ENCODE results near the gene PHKG1. TPM values are rescaled to one million over a fixed set of nuclear protein-coding genes. Genes with fewer than 3 reads are reported as not detected.
A peak's percentile ranks its signal among the peaks of the same experiment; 100 is the strongest.
"Not testable (repeated sequence)": the region's sequence is repeated elsewhere in the genome, so short reads cannot be mapped to it uniquely, and the experiment has no call there.

Gene PHKG1
- total RNA-seq, 3 donors from 2014 or later (not counting 1 experiment from before 2014, with no cell fraction given), result 4.9 to 5.6 (median 5.0) TPM

DNA sequence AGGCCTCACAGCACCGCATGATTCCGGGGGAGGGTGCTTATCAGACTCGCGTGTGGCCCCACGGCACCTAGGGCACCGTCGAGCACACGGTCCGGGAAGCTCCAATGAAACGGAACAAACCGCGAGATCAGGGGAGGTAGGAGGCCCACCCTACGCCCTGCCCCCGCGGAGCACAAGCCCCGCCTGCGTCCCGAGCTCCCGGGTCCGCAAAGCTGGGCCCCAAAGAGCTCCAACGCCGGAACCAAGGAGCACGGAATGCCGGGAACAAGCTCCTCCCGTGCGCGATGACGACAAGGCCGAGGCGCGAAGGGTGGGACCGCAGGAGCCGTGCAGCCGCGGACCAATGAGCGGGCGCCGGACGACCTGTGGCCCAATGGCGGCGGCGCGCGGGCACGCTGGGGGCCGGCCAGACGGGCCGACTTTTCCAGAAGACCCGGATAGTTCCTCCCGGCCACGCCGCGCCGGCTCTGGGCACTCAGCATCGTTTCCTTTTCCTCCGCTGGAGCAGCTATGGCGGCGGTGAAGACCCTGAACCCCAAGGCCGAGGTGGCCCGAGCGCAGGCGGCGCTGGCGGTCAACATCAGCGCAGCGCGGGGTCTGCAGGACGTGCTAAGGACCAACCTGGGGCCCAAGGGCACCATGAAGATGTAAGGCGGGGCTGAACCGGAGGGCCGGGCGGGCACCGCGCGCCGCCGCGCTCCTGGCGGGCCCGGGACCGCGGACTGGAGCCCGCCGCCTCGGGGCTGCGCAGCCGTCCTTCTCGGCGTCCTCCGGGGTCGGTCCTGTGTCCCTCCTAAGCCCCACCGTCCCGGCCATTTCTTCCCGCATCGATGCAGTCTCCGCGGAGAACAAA is 41.2 kb downstream of the PHKG1 start, which contains the start of the genes CCT6A and PSPH:
TSS of gene CCT6A (plus strand) at position 427 of the 853 bp plus-strand sequence. CDS start at position 511, 84 bp downstream.
TSS of gene PSPH (minus strand) at position 106 of the 853 bp plus-strand sequence. CDS start 30,232 bp downstream, outside the sequence.
- peak; percentile 94 to 98 (median 96) for ATAC-seq
- peak within 1 kb of the TSS; percentile 83 to 93 for H3K27ac Mint-ChIP-seq
- H3K27ac ChIP-seq (ENCODE audit: low read length), result peak within 1 kb of the TSS; percentile 71
- peak within 1 kb of the TSS; percentile 74 for H3K4me3 ChIP-seq (ENCODE audit: low read length)
- H3K4me3 Mint-ChIP-seq, result peak within 1 kb of the TSS; percentile 88
- no peaks in the 10 kb centered on the region for H3K27me3 ChIP-seq (ENCODE audit: control insufficient read depth, insufficient read depth, low read length)
- DNase-seq, result peak; percentile 86 to 94
- peaks cover 26% of the 10 kb centered on the region for H3K36me3 ChIP-seq (ENCODE audit: control insufficient read depth, insufficient read depth, low read length)
- WGBS (ENCODE audit: insufficient coverage), result under 1% methylated on average over 97 of the region's 97 CpGs
- H3K4me1 ChIP-seq (ENCODE audit: control insufficient read depth, insufficient read depth, low read length), result peaks cover 27% of the 10 kb centered on the region
- no peaks in the 10 kb centered on the region for H3K36me3 Mint-ChIP-seq
- no peaks in the 10 kb centered on the region for H3K9me3 Mint-ChIP-seq
- peaks cover 4 to 18% of the 10 kb centered on the region in 2 donors for H3K4me1 Mint-ChIP-seq
- intact Hi-C loops (cut with micrococcal nuclease), result loop anchor here (1.0 to 10.0 kb wide), 3 partner anchors 13 to 477 kb away; partner anchors contain the start of genes CHCHD2, SUMF2 and VOPP1
- H3K9me3 ChIP-seq (ENCODE audit: control insufficient read depth, insufficient read depth, low read length), result no peaks in the 10 kb centered on the region
- TF ChIP-seq, protein P1, sequence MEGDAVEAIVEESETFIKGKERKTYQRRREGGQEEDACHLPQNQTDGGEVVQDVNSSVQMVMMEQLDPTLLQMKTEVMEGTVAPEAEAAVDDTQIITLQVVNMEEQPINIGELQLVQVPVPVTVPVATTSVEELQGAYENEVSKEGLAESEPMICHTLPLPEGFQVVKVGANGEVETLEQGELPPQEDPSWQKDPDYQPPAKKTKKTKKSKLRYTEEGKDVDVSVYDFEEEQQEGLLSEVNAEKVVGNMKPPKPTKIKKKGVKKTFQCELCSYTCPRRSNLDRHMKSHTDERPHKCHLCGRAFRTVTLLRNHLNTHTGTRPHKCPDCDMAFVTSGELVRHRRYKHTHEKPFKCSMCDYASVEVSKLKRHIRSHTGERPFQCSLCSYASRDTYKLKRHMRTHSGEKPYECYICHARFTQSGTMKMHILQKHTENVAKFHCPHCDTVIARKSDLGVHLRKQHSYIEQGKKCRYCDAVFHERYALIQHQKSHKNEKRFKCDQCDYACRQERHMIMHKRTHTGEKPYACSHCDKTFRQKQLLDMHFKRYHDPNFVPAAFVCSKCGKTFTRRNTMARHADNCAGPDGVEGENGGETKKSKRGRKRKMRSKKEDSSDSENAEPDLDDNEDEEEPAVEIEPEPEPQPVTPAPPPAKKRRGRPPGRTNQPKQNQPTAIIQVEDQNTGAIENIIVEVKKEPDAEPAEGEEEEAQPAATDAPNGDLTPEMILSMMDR (IDR thresholded peaks at IDR 0.05), result no peak
- H3K27me3 Mint-ChIP-seq (ENCODE audit: low read depth in 2 of 2), result no peaks in the 10 kb centered on the region

DNA sequence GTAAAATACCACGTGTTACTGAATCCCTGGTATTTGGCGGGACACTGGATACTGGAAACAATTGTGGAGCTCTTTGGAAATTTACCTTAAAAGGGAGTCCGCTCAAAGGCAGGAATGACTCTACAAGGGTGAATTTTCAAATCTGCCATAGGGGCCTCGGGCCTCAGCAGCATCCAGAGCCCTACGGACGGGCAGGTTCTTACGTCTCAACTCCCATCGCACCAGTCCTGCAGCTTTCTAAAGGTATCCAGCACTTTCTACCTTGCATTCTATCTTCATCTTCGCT is 41.8 kb downstream of the PHKG1 start:
- no peaks in the 10 kb centered on the region for H3K27me3 Mint-ChIP-seq (ENCODE audit: low read depth in 2 of 2)
- H3K4me3 ChIP-seq (ENCODE audit: low read length), result peak overlapping the region; percentile 74
- H3K27ac ChIP-seq (ENCODE audit: low read length), result peak overlapping the region; percentile 71
- H3K9me3 Mint-ChIP-seq, result no peaks in the 10 kb centered on the region
- H3K27me3 ChIP-seq (ENCODE audit: control insufficient read depth, insufficient read depth, low read length), result no peaks in the 10 kb centered on the region
- peaks cover 20% of the 10 kb centered on the region for H3K36me3 ChIP-seq (ENCODE audit: control insufficient read depth, insufficient read depth, low read length)
- DNase-seq, result no peak
- peak overlapping the region; percentile 83 to 93 for H3K27ac Mint-ChIP-seq
- TF ChIP-seq, protein P1 (IDR thresholded peaks at IDR 0.05), result no peak
- WGBS (ENCODE audit: insufficient coverage), result 2% methylated on average over 9 of the region's 9 CpGs
- intact Hi-C loops (cut with micrococcal nuclease), result loop anchor here (1.0 to 10.0 kb wide), 3 partner anchors 13 to 476 kb away; partner anchors contain the start of genes CHCHD2, SUMF2 and VOPP1
- H3K4me1 ChIP-seq (ENCODE audit: control insufficient read depth, insufficient read depth, low read length), result peaks cover 27% of the 10 kb centered on the region
- H3K9me3 ChIP-seq (ENCODE audit: control insufficient read depth, insufficient read depth, low read length), result no peaks in the 10 kb centered on the region
- peak overlapping the region; percentile 88 for H3K4me3 Mint-ChIP-seq
- no peak for ATAC-seq
- no peaks in the 10 kb centered on the region for H3K36me3 Mint-ChIP-seq
- peaks cover 4 to 18% of the 10 kb centered on the region in 2 donors for H3K4me1 Mint-ChIP-seq

DNA sequence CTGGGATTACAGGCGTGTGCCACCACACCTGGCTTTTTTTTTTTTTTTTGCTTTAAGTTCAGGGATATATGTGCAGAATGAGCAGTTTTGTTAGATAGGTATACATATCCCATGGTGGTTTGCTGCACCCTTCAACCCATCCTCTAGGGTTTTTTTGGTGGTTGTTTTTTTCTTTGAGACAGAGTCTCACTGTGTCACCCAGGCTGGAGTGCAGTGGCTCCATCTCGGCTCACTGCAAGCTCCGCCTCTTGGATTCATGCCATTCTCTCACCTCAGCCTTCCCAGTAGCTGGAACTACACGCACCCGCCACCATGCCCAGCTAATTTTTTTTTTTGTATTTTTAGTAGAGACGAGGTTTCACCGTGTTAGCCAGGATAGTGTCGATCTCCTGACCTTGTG is 44.0 kb downstream of the PHKG1 start:
- WGBS (ENCODE audit: insufficient coverage), result 84% methylated on average over 8 of the region's 8 CpGs
- H3K4me3 ChIP-seq (ENCODE audit: low read length); H3K9me3 ChIP-seq (ENCODE audit: control insufficient read depth, insufficient read depth, low read length); DNase-seq; H3K27ac ChIP-seq (ENCODE audit: low read length); ATAC-seq; H3K36me3 Mint-ChIP-seq; H3K36me3 ChIP-seq (ENCODE audit: control insufficient read depth, insufficient read depth, low read length); H3K27ac Mint-ChIP-seq; H3K4me3 Mint-ChIP-seq; H3K27me3 Mint-ChIP-seq (ENCODE audit: low read depth in 2 of 2); intact Hi-C loops (cut with micrococcal nuclease); H3K9me3 Mint-ChIP-seq; H3K27me3 ChIP-seq (ENCODE audit: control insufficient read depth, insufficient read depth, low read length): not testable (repeated sequence)
- peaks cover 27% of the 10 kb centered on the region for H3K4me1 ChIP-seq (ENCODE audit: control insufficient read depth, insufficient read depth, low read length)
- H3K4me1 Mint-ChIP-seq, result peaks cover 4 to 18% of the 10 kb centered on the region in 2 donors

DNA sequence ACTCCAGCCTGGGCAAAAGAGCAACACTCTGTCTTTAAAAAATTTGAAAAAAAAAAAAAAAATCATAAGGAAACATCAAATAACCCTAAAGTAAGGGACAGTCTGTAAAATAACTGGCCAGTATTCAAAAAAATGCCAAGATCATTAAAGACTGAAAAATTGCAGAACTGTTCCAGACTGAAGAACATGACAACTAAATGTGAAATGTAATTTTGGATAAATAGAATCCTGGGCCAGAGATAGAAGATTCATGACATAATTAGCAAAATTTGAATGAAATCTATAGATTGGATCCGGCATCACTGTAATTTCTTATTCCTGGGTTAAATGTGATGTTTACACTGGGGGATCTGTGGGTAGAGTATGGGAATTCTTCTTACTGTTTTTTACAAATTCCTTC is 44.5 kb downstream of the PHKG1 start:
- no peak for ATAC-seq
- no peak for DNase-seq
- Histone ChIP-seq H3K4me1 (ENCODE audit: control insufficient read depth, insufficient read depth, low read length) (peaks cover 24% of the 10 kb centered on the region), H3K27me3 (ENCODE audit: control insufficient read depth, insufficient read depth, low read length) (no peaks in the 10 kb centered on the region), H3K4me3 (ENCODE audit: low read length) (no peak overlapping the region), H3K36me3 (ENCODE audit: control insufficient read depth, insufficient read depth, low read length) (no peaks in the 10 kb centered on the region), H3K9me3 (ENCODE audit: control insufficient read depth, insufficient read depth, low read length) (no peaks in the 10 kb centered on the region), H3K27ac (ENCODE audit: low read length) (no peak overlapping the region)
- peaks cover 4 to 18% of the 10 kb centered on the region in 2 donors for H3K4me1 Mint-ChIP-seq
- no peaks in the 10 kb centered on the region for H3K36me3 Mint-ChIP-seq
- no peaks in the 10 kb centered on the region for H3K9me3 Mint-ChIP-seq
- no peaks in the 10 kb centered on the region for H3K27me3 Mint-ChIP-seq (ENCODE audit: low read depth in 2 of 2)
- intact Hi-C loops (cut with micrococcal nuclease), result no loop called here
- TF ChIP-seq, protein P1 (IDR thresholded peaks at IDR 0.05), result no peak
- H3K27ac Mint-ChIP-seq, result no peak overlapping the region
- H3K4me3 Mint-ChIP-seq, result no peak overlapping the region
- WGBS (ENCODE audit: insufficient coverage), result 100% methylated on average over 1 of the region's 1 CpG

DNA sequence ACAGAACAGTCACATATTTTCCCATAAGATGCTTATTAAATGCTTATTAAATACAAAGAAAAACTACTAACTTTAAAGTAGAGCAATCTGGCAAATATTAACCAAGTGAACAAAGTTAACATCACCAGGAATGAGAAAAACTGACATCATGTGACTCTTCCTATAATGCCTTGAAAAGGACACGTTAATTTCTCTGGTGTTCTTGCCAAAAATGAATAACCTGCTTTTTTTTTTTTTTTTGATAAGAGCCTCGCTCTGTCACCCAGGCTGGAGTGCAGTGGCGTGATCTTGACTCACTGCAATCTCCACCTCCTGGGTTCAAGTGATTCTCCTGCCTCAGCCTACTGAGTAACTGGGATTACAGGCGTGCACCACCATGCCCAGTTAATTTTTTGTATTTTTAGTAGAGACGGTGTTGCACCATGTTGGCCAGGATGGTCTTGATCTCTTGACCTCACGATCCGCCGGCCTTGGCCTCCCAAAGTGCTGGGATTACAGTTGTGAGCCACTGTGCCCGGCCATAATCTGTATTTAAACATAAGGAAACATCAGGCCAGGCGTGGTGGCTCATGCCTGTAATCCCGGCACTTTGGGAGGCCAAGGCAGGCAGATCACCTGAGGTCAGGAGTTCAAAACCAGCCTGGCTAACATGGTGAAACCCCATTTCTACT is 45.2 kb downstream of the PHKG1 start:
- H3K27ac Mint-ChIP-seq; H3K27ac ChIP-seq (ENCODE audit: low read length); H3K9me3 ChIP-seq (ENCODE audit: control insufficient read depth, insufficient read depth, low read length); H3K27me3 ChIP-seq (ENCODE audit: control insufficient read depth, insufficient read depth, low read length); H3K36me3 ChIP-seq (ENCODE audit: control insufficient read depth, insufficient read depth, low read length); H3K4me3 ChIP-seq (ENCODE audit: low read length); DNase-seq; H3K9me3 Mint-ChIP-seq; H3K36me3 Mint-ChIP-seq; intact Hi-C loops (cut with micrococcal nuclease); H3K27me3 Mint-ChIP-seq (ENCODE audit: low read depth in 2 of 2); ATAC-seq; H3K4me3 Mint-ChIP-seq: not testable (repeated sequence)
- 94% methylated on average over 10 of the region's 11 CpGs for WGBS (ENCODE audit: insufficient coverage)
- peaks cover 4 to 18% of the 10 kb centered on the region in 2 donors for H3K4me1 Mint-ChIP-seq
- H3K4me1 ChIP-seq (ENCODE audit: control insufficient read depth, insufficient read depth, low read length), result peaks cover 19% of the 10 kb centered on the region
